Fibroblast of skin of right biceps (primary cell): ENCODE results near the gene MKRN1.
A peak's percentile ranks its signal among the peaks of the same experiment; 100 is the strongest.
"Not testable (repeated sequence)": the region's sequence is repeated elsewhere in the genome, so short reads cannot be mapped to it uniquely, and the experiment has no call there.

Experiments
- DNase-seq: peaks from one replicate; pipeline ENCODE4 v3.0.0-alpha.2; 2013

The MKRN1 gene, protein sequence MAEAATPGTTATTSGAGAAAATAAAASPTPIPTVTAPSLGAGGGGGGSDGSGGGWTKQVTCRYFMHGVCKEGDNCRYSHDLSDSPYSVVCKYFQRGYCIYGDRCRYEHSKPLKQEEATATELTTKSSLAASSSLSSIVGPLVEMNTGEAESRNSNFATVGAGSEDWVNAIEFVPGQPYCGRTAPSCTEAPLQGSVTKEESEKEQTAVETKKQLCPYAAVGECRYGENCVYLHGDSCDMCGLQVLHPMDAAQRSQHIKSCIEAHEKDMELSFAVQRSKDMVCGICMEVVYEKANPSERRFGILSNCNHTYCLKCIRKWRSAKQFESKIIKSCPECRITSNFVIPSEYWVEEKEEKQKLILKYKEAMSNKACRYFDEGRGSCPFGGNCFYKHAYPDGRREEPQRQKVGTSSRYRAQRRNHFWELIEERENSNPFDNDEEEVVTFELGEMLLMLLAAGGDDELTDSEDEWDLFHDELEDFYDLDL

DNA sequence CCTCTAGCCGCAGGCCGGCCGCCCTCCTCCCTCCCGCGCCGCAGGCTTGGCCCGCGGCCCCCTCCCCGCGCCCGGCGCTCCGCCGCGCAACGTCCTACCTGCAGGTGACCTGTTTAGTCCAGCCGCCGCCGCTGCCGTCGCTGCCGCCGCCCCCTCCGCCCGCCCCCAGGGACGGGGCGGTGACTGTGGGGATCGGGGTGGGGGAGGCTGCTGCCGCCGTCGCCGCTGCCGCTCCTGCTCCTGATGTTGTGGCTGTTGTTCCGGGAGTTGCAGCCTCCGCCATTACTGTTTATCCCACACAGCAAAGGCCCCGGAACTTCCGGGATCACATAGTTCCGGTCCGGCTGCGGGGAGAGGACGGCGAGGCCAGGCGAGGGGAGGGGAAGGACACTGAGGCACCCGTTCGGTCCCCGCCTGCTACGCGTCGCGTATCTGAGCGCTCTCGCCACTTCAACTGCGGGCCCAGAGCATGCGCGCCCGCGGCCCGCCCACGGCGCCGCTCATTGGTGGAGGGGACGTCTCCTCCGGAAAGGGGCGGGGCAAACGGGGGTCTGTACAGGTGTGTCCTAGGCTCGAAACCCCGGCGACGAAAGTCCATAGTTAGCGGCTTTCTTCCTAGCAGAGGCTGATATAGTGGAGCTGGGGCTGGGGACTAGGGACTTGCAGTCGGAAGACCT is at the start of gene MKRN1:
MKRN1 (minus strand) TSS at position 444 of the 677 bp plus-strand sequence; CDS start at position 283, 161 bp downstream.
- peak; percentile 90 for DNase-seq

DNA sequence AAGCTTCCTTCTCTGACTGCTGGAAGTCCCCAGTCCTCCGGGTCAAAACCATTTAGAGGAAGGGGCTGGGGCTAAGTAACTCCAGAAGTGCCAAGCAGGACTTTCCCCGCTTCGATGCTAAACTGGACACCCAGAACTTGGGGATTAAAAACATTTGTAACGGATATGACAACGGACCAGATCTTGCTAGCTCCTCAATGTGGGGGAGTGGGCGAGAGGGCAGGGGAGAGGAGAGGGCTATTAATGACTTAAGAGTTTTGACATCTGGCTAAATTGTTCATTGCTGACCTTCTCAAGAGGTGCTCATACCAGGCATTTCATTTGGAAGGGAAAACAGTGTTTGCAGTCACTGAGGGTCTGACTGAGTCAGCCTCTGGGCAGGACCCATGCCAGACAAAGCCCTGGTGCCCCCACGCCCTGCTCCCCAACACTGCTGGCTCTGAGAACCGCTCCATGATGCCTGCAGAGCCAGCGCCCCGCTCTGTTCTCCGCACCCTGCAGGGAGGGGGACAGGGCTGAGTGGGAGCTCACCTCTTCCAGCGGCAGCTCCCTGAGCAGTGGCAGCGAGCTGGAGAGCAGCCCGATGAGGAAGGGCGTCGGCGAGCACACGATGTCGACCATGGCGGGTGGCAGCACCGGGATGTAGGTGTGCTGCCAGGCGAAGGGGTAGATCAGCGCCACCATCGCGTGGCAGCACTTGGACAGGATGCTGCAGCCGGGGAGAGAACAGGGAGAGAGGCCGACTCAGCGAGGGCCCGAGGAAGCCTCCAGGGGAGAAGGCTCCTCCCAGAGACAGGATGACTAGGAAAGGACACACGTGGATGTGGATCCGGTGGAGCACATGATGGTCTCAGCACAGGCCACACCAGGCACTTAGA is 47.7 kb upstream of the MKRN1 start:
- DNase-seq, result no peak

DNA sequence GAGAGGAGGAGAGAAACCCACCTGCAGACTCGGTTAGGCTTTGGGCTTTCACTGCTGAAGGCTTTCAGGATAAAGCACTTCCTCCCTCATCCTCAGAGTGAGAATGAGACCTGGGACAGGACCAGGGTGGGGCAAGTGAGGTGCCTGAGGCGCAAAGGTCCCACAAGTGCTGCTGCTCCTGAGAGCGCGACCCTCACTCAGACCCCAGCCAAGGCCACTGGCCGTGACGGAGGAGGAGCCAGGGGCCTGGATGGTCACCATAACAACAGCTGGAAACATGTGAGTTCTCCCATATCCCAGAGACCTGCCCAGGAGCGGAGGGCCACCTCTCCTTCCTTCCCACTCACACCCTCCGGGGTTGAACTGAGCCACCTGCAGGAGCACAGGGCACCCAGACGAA is 46.9 kb upstream of the MKRN1 start:
- no peak for DNase-seq

DNA sequence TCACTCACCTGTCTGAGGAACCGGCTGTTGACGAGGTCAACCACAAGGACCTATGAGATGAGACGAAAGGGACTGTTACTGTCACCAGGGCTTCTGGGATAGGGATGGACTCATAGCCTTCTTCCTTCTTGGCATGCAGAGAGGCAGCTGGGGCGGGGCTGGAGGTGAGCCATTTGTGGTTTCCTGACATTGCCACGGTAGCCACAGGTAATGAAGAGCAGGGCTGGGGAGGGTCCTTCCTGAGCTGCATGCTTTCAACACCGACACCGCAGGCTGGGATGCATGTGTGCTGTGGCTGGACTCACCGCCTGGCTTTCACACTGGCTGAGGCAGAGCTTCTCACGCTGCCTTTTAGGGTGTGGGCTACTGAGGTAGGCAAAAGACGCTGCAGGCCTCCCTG is 46.4 kb upstream of the MKRN1 start:
- peak; percentile 80 for DNase-seq

DNA sequence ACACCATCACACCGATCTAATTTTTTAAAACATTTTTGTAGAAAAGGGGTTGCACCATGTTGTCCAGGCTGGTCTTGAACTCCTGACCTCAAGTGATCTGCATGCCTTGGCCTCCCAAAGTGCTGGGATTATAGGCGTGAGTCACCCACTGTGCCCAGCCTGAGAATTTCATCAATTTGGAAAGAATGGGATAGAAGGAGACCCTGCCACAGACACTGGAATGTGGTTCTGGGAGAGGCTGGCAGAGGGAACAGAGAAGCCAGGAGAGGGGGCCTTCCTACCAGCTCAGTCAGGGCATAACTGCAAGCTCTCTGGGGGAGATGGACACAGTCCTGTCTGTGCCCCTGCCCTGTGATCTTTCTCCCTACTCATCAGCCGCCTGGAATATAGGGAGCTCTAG is 42.1 kb upstream of the MKRN1 start:
- no peak for DNase-seq

DNA sequence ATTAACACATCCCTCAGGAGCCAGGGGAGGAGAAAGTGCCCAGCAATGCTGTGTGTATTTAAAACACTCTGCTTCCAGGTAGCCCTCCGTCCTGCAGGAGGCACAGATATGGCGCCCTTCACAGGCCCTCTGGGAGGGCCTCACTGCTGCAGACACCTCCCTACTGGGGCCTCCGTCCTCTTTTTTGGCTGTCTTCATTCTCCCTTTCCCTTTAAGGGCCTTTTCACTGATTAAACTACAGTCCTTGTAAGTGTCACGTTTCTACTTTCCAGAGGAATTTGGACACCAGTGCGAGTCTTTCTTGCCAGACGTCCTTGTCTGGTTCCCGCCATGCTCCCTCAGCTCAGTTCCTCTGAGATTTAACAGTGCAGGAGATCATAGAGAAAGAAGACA is 39.7 kb upstream of the MKRN1 start:
- DNase-seq, result no peak

DNA sequence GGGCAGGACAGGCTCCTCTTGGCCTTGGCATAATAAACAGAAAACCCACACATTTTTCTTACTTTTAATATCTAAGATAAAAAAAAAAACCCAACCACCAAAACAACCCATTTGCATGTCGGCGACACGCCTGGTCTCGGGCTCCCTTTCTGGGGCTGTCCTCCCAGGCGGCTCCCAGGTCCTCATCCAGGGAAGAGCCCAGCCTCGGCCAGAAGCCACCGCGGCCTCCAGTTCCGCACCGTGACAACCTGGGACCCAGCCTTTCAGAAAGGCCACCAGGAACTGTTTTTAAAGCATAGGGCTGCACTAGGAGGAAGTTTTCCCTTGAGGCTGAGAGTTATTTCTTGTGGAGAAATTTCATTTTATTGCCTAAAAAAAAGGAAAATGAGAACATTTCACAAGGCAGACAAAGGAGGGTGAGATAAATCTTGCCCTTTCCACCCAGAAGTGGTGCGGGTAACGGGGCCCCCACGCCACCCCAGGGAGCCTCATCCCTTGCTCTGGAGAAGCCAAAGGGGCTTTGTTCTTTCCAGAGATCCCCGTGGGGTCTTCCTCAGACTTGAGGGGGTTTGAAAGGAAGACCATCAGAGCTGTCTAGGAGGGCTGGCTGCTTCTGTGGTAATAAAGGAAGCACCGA is 39.2 kb upstream of the MKRN1 start:
- DNase-seq, result no peak

DNA sequence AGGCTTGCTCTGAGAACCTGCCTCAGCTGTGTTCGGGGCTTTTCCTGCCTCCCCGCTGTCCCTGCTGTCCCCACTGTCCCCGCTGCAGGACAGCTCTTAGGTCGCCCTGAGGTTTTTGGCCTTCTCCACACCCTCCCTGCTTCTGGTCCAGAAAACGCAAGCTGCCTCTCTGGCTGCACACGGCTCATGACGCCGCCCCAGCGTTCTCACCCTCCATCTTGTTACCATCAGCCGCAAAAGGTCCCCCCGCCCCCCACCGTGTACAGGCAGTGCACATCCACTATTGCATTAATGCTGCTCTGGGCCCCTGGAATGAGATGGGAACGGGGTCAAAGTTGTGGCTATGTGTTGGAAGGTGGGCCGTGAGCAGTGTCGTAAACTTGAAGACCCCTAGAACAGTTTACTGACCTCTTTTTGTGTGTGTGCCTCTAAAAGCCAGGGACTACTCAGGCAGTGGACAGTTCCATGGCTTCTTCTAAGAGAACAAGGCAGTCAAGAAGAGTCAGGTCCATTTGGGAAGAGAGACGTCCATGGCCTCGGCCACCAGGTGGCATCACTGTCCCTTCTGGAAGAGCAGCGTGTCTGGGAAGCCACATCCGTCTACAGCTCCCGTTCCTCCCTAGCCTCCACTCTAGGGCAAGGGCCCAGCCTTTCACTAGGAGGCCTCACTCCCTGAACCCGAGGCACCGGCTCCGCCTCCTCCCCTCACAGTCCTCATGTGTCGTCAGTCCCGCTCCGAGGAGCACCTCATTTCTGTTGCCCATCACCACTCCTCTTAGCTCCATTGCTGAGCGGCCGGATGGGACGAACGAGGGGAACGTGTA is 38.5 kb upstream of the MKRN1 start:
- peak; percentile 89 for DNase-seq

DNA sequence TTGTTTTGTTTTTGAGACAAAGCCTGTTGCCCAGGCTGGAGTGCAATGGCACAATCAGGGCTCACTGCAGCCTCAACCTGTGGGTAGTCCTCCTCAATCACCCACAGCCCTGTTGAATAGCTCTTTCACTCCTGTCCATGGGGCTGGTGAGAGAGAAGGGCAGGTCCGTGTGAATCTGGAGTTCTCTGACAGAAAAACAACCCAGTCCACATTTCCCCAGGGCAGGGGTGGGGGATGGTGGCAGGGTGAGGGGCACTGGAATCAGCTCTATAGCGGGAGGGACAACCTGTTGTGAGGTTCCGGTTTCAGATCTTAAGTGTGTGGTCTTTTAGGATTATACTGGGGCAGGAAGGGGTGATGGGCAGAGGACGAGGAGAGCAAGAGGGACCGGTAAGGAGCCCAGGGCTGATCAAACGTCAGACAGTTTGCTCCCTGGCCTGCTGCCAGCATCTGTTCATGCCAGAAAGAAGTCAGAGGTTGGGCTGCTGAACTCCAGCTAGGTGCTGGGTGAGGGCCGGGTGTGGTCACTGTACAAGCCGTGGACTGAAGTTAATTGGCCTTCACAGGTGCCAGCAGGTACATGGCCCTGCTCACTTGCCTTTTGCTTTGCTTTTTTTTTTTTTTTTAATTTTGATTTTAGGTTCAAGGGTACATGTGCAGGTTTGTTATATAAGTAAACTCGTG is 33.2 kb upstream of the MKRN1 start:
- DNase-seq, result no peak

DNA sequence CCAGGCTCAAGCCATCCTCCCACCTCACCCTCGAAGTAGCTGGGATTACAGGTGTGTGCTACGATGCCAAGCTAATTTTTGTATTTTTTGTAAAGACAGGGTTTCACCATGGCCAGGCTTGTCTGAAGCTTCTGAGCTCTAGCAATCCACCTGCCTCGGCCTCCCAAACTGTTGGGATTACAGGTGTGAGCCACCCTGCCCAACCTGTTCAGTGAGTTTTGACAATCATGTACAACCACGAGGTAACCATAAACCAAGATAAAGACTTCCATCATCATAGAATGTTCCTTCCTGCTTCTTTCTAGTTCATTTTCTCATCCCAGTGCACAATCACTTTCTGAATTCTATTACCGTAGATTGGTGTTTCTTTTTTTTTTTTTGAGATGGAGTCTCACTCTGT is 30.5 kb upstream of the MKRN1 start:
- no peak for DNase-seq

DNA sequence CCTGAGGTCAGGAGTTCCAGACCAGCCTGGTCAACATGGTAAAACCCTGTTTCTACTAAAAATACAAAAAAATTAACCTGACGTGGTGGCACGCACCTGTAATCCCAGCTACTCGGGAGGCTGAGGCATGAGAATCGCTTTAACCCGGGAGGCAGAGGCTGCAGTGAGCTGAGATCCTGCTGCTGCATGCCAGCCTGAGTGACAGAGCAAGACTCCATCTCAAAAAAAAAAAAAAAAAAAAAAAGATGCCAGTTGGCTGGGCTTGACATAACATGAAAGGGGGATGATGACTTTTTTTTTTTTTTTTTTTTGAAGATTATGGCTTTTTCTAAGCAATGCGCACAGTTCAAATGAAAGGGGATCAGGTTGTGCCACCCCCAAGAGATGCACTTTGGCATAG is 28.3 kb upstream of the MKRN1 start:
- DNase-seq, result not testable (repeated sequence)

DNA sequence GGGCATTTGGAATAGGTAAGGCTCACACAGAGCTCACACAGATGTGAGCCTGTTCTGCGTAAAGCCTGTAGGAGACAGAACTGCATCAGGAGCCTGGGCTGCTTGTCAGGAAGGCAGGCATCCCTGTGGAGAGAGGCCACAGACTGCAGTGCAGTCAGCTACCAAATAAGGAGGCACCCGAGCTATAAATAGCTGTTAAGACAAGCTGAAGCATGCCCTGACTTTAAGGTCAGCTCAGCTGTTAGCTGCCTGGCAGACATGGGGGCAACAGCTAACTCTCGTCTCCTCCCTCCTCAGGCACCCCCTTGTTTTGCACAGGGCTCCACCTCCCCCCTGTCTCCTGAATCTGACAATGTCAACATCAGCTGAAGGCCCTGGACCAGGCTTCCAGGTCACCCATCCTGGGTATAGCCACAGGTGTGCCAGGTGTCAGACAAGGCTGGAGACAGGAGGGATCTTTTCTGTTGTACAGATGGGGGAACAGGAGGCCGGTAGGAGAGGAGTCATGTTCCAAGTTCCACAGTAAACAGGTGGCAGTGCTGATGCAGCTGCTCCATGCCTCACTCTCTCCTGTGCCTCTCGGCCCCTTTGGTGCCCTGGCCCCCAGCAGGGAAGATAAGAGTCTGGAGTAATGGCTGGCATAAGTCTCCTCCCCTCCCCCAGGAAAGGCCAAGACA is 27.6 kb upstream of the MKRN1 start:
- peak; percentile 57 for DNase-seq

DNA sequence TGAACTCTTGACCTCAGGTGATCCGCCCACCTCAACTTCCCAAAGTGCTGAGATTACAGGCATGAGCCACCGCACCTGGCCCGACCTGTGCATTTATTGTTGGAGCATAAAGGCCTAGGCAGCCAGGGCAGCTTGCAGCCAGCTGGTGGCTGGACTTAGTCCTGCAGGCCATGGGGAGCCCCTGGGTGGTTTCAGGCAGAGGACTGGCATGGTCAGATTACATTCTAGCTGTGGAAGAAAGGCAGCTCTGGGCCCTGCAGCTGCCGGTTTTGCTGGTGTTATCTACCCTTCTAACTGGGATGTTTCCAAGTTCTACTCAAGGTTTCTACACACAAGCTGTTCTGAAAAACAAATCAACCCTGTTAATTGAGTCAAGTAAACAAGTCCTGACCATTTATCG is 22.7 kb upstream of the MKRN1 start:
- no peak for DNase-seq

DNA sequence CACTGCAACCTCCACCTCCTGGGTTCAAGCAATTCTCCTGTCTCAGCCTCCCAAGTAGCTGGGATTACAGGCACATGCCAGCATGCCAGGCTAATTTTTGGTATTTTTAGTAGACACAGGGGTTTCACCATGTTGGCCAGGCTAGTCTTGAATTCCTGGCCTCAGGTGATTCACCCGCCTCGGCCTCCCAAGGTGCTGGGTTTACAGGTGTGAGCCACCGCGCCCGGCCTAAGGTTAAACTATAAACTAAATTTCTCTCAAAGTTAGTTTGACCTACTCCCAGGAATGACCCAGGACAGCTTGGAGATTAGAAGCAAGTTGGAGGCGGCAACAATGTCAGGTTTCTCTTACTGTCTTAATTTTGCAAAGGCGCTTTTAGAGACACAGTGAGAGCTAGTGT is 18.5 kb upstream of the MKRN1 start:
- not testable (repeated sequence) for DNase-seq

DNA sequence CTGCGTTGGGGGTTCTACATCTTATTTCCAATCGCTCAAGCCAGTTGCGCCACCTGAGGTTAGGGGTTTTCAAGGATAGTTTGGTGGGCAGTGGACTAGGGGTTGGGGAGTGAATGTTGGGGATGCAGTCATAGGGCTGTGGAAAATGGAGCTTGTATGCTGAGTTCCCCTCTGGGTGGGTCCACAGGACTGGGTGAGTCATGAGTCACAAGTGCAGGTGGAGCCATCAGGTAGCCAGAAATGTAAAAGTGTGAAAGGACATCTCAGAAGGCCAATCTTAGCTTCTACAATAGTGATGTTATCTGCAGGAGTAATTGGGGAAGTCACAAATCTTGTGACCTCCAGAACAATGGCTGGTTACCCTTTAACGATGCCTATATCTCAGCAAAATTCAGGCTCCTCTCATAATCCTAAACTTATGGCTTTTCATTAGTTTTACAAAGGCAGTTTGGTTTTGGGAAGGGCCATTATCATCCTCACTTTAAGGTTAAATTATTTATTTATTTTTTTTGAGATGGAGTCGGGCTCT is 18.0 kb upstream of the MKRN1 start:
- DNase-seq, result no peak

DNA sequence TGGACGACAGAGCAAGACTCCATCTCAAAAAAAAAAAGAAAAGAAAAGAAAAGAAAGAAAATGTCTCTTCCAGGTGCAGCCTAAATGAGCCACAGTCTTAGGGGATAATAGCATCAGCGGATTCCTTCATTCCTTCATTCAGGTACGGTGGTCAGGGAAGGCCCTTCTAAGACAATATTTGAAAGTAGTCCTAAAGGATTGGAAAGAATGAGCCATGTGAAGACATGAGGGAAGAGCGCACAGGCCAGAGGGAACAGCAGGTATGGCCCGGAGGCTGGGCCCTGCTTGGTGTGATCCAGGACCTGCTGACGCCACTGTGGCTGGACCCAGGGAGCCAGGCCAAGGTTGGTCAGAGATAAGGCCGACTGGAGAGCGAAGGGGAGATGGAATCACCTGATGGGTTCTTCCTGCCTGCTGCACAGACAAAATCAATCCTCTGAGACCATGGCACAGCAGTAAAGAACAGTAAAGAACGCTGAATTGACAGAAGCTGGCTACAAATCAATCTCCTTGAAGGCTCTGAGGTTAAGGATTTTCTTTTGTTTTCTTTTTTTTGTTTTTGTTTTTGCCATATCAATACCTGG is 16.3 kb upstream of the MKRN1 start:
- DNase-seq, result no peak

DNA sequence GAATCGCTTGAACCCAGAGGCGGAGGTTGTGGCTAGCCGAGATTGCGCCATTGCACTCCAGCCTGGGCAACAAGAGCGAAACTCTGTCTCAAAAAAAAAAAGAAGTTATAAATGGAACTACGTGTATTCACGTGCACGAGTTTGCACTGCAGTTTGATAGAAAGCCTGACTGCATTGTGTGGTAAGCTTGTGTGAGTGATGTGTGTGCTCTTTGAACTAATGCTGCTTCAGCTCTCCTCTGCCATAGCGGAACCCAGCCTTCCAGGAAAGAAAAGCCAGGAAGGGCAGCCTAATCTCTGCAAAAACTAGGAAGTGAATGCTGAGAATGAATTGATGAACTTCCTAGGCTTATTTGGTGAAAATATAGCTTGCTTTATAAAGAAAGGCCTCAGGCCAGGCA is 15.6 kb upstream of the MKRN1 start:
- no peak for DNase-seq

DNA sequence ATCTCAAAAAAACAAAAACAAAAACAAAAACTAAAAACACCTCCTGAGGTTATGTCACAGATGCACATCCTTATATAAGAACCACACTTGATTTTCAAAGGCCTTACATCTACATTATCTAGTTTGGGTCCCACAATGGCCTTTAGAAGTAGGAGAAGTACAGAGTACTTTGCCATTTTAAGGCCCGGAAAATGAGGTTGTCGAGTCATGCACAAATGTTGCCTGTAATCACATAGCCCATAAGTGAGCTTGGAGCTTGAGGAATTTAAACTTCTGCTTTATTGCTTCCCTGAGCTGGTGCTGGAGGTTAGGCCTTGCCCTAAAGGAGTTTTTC is 9.7 kb upstream of the MKRN1 start:
- no peak for DNase-seq

DNA sequence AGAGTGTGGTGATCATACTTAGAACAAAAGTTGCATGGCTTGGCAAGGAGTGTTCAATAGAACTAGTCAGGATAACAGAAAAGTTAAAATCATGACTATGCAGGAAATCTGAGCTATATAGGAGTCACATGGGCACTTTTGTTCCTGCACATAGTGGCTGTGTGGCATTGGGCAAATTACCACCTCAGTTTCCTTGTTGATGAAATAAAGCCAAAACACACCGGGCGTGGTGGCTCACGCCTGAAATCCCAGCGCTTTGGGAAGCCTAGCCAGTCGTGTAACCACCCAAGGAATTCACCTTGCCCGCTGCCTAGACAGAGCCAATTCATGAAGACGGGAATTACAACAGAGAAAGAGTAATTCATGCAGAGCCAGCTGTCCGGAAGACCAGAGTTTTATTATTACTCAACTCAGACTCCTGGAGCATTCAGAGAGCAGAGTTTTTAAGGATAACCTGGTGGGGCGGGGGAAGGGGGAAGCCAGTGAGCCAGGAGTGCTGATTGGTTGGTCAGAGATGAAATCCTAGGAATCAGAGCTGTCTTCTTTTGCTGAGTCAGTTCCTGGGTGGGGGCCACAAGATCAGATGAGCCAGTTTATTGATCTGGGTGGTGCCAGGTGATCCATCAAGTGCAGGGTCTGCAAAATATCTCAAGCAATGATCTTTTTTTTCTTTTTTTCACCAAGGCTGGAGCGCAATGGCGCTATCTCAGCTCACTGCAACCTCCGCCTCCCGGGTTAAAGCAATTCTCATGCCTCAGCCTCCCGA is 6.4 kb upstream of the MKRN1 start:
- DNase-seq, result no peak
